Stomach smooth muscle (tissue), 2 donors: Measurements from ENCODE around the gene CEP128.

Experiments
- H3K27ac ChIP-seq: one replicate; pipeline ENCODE4 v1.7.0; 2013; ENCODE audit warnings: mild to moderate bottlenecking, low read length, inconsistent platforms
- H3K27me3 ChIP-seq, 2 donors: one replicate each; pipeline ENCODE4 v1.7.0; 2013; ENCODE audit warnings: low read length in 2 of 2; ENCODE audit not compliant: insufficient read depth in 2 of 2, control insufficient read depth in 1 of 2
- H3K36me3 ChIP-seq, 2 donors: one replicate each; pipeline ENCODE4 v1.7.0; 2013; ENCODE audit warnings: low read length in 2 of 2; ENCODE audit not compliant: control insufficient read depth in 2 of 2, insufficient read depth in 2 of 2
- H3K4me1 ChIP-seq: one replicate; pipeline ENCODE4 v1.7.0; 2013; ENCODE audit warnings: low read length; ENCODE audit not compliant: control insufficient read depth, insufficient read depth
- H3K4me3 ChIP-seq, 2 donors: one replicate each; pipeline ENCODE4 v1.7.0; 2013; ENCODE audit warnings: low read length in 2 of 2
- H3K9ac ChIP-seq, 2 donors: one replicate each; pipeline ENCODE4 v1.7.0; 2013; ENCODE audit warnings: low read length in 2 of 2, mild to moderate bottlenecking in 1 of 2
- H3K9me3 ChIP-seq, 2 donors: one replicate each; pipeline ENCODE4 v1.7.0; 2013; ENCODE audit warnings: low read length in 2 of 2; ENCODE audit not compliant: control insufficient read depth in 2 of 2
- donor health status: healthy.
- donor health status: Pancreatic carcinoma.

CEP128 gene

GRCh38 chr14:80780500-80780899 is 161.0 kb downstream of the CEP128 start:
- H3K9me3 ChIP-seq = no peaks in the 10 kb centered on the region
- no peak overlapping the region for H3K27ac ChIP-seq
- H3K9ac ChIP-seq = no peak overlapping the region
- no peak overlapping the region for H3K4me3 ChIP-seq
- H3K36me3 ChIP-seq = no peaks in the 10 kb centered on the region
- H3K4me1 ChIP-seq = no peaks in the 10 kb centered on the region
- H3K27me3 ChIP-seq = no peaks in the 10 kb centered on the region

- Histone ChIP-seq H3K36me3 (no peaks in the 10 kb centered on the region), H3K9me3 (no peaks in the 10 kb centered on the region), H3K9ac (no peak overlapping the region), H3K4me1 (no peaks in the 10 kb centered on the region), H3K27ac (no peak overlapping the region), H3K27me3 (no peaks in the 10 kb centered on the region), H3K4me3 (no peak overlapping the region)
These were observed 164.9 kb downstream of the CEP128 start for GRCh38 chr14:80776657-80777056.

- H3K36me3 ChIP-seq = no peaks in the 10 kb centered on the region
- H3K4me3 ChIP-seq = no peak overlapping the region
- H3K27ac ChIP-seq = no peak overlapping the region
- H3K27me3 ChIP-seq = no peaks in the 10 kb centered on the region
- H3K4me1 ChIP-seq = no peaks in the 10 kb centered on the region
- H3K9ac ChIP-seq = no peak overlapping the region
- H3K9me3 ChIP-seq = no peaks in the 10 kb centered on the region
These were observed 165.4 kb downstream of the CEP128 start for GRCh38 chr14:80776186-80776585.

- Histone ChIP-seq H3K4me3 (no peak overlapping the region), H3K27me3 (no peaks in the 10 kb centered on the region), H3K9ac (no peak overlapping the region), H3K27ac (no peak overlapping the region), H3K9me3 (no peaks in the 10 kb centered on the region), H3K36me3 (no peaks in the 10 kb centered on the region), H3K4me1 (no peaks in the 10 kb centered on the region)
These were observed 169.0 kb downstream of the CEP128 start for GRCh38 chr14:80772504-80772903.

GRCh38 chr14:80771201-80771600 is 170.3 kb downstream of the CEP128 start:
- Histone ChIP-seq H3K4me3 (no peak overlapping the region), H3K9ac (no peak overlapping the region), H3K27me3 (no peaks in the 10 kb centered on the region), H3K36me3 (no peaks in the 10 kb centered on the region), H3K27ac (no peak overlapping the region), H3K9me3 (no peaks in the 10 kb centered on the region), H3K4me1 (no peaks in the 10 kb centered on the region)

GRCh38 chr14:80770114-80770908 is 171.2 kb downstream of the CEP128 start:
- no peak overlapping the region for H3K27ac ChIP-seq
- H3K36me3 ChIP-seq = no peaks in the 10 kb centered on the region
- H3K4me1 ChIP-seq = no peaks in the 10 kb centered on the region
- H3K4me3 ChIP-seq = no peak overlapping the region
- H3K9me3 ChIP-seq = no peaks in the 10 kb centered on the region
- no peaks in the 10 kb centered on the region for H3K27me3 ChIP-seq
- H3K9ac ChIP-seq = no peak overlapping the region

- H3K9ac ChIP-seq = no peak overlapping the region
- no peaks in the 10 kb centered on the region for H3K36me3 ChIP-seq
- no peaks in the 10 kb centered on the region for H3K27me3 ChIP-seq
- H3K4me1 ChIP-seq = no peaks in the 10 kb centered on the region
- H3K27ac ChIP-seq = no peak overlapping the region
- no peaks in the 10 kb centered on the region for H3K9me3 ChIP-seq
- no peak overlapping the region for H3K4me3 ChIP-seq
These were observed 172.9 kb downstream of the CEP128 start for GRCh38 chr14:80768646-80769045.

GRCh38 chr14:80764921-80765507 is 176.5 kb downstream of the CEP128 start:
- Histone ChIP-seq H3K9me3 (no peaks in the 10 kb centered on the region), H3K27ac (no peak overlapping the region), H3K9ac (no peak overlapping the region), H3K4me3 (no peak overlapping the region), H3K4me1 (no peaks in the 10 kb centered on the region), H3K36me3 (peaks cover 0 to 5% of the 10 kb centered on the region in 2 donors), H3K27me3 (no peaks in the 10 kb centered on the region)

GRCh38 chr14:80764496-80764895 is 177.0 kb downstream of the CEP128 start:
- Histone ChIP-seq H3K4me1 (no peaks in the 10 kb centered on the region), H3K9ac (no peak overlapping the region), H3K4me3 (no peak overlapping the region), H3K27ac (no peak overlapping the region), H3K36me3 (peaks cover 0 to 5% of the 10 kb centered on the region in 2 donors), H3K9me3 (no peaks in the 10 kb centered on the region), H3K27me3 (no peaks in the 10 kb centered on the region)

- no peak overlapping the region for H3K27ac ChIP-seq
- H3K9ac ChIP-seq = no peak overlapping the region
- peaks cover 0 to 5% of the 10 kb centered on the region in 2 donors for H3K36me3 ChIP-seq
- no peak overlapping the region for H3K4me3 ChIP-seq
- no peaks in the 10 kb centered on the region for H3K27me3 ChIP-seq
- H3K4me1 ChIP-seq = no peaks in the 10 kb centered on the region
- H3K9me3 ChIP-seq = no peaks in the 10 kb centered on the region
These were observed 178.8 kb downstream of the CEP128 start for GRCh38 chr14:80762641-80763228.

- Histone ChIP-seq H3K27ac (no peak overlapping the region), H3K36me3 (no peaks in the 10 kb centered on the region), H3K9me3 (no peaks in the 10 kb centered on the region), H3K4me1 (no peaks in the 10 kb centered on the region), H3K4me3 (no peak overlapping the region), H3K9ac (no peak overlapping the region), H3K27me3 (no peaks in the 10 kb centered on the region)
These were observed 186.8 kb downstream of the CEP128 start for GRCh38 chr14:80754696-80755095.
